Naive thymus-derived CD4-positive, alpha-beta T cell (primary cell): Measurements from ENCODE around the gene NR0B2. TPM values are rescaled to one million over a fixed set of nuclear protein-coding genes. Genes with fewer than 3 reads are reported as not detected.

Experiments used
- ATAC-seq: fragments of 150-1000 bp; cut with Tn5 transposase; 2 replicates; pipeline ENCODE4 v1.10.0; 2021; ENCODE audit warnings: mild to moderate bottlenecking, moderate library complexity
- CTCF ChIA-PET: fragments of 350-600 bp; sonication (Branson Sonifier 250); formaldehyde crosslinking; loops from one replicate; lab custom pipeline; 2021; ENCODE audit warnings: antibody characterized with exemption; lab: Charles Lee
- POLR2A ChIA-PET: fragments of 350-600 bp; sonication (Branson Sonifier 250); formaldehyde crosslinking; loops from one replicate; lab custom pipeline; 2021; ENCODE audit warnings: antibody characterized with exemption, inconsistent platforms; lab: Charles Lee
- DNase-seq, 9 donors: peaks; one replicate each; pipeline versions ENCODE4 v3.0.0 to v3.0.0-alpha.2; 2020 to 2022; ENCODE audit warnings: mixed read lengths in 1 of 9
- H3K27ac ChIP-seq: one replicate; pipeline ENCODE4 v1.7.0; 2013; ENCODE audit warnings: mild to moderate bottlenecking, low read depth, low read length, moderate library complexity
- H3K27me3 ChIP-seq, 2 donors: one replicate each; pipeline ENCODE4 v1.7.0; 2013; ENCODE audit warnings: low read length in 2 of 2, mild to moderate bottlenecking in 2 of 2, moderate library complexity in 2 of 2; ENCODE audit not compliant: control insufficient read depth in 2 of 2, insufficient read depth in 2 of 2
- H3K36me3 ChIP-seq, 3 experiments: 1 replicate in 2 of 3; 2 replicates in 1 of 3; pipeline ENCODE4 v1.7.0; 2013; ENCODE audit warnings: low read length in 3 of 3, mild to moderate bottlenecking in 3 of 3, moderate library complexity in 1 of 3; ENCODE audit not compliant: insufficient read depth in 3 of 3, control insufficient read depth in 2 of 3
- H3K4me1 ChIP-seq, 2 donors: one replicate each; pipeline ENCODE4 v1.7.0; 2013; ENCODE audit warnings: low read length in 2 of 2, mild to moderate bottlenecking in 2 of 2, moderate library complexity in 1 of 2; ENCODE audit not compliant: control insufficient read depth in 2 of 2, insufficient read depth in 2 of 2
- H3K4me3 ChIP-seq: 2 replicates; pipeline ENCODE4 v1.7.0; 2013; ENCODE audit warnings: mild to moderate bottlenecking, low read length
- H3K9me3 ChIP-seq, 3 experiments: 1 replicate in 2 of 3; 2 replicates in 1 of 3; pipeline ENCODE4 v1.7.0; 2013; ENCODE audit warnings: low read length in 3 of 3; ENCODE audit not compliant: control insufficient read depth in 2 of 3
- H3K27ac Mint-ChIP-seq, 9 donors: one replicate each; pipeline ENCODE4 v1.8.0; 2020 to 2022; ENCODE audit warnings: mixed read lengths in 9 of 9, mild to moderate bottlenecking in 8 of 9, moderate library complexity in 5 of 9, inconsistent platforms in 2 of 9
- H3K27me3 Mint-ChIP-seq, 5 donors: one replicate each; pipeline ENCODE4 v1.8.0; 2021 to 2022; ENCODE audit warnings: mixed read lengths in 5 of 5, mild to moderate bottlenecking in 1 of 5
- H3K36me3 Mint-ChIP-seq, 5 donors: one replicate each; pipeline ENCODE4 v1.8.0; 2020 to 2022; ENCODE audit warnings: mixed read lengths in 5 of 5, mild to moderate bottlenecking in 3 of 5, inconsistent platforms in 1 of 5
- H3K4me1 Mint-ChIP-seq, 7 donors: one replicate each; pipeline ENCODE4 v1.8.0; 2020 to 2022; ENCODE audit warnings: mixed read lengths in 7 of 7, mild to moderate bottlenecking in 3 of 7, inconsistent platforms in 1 of 7
- H3K4me3 Mint-ChIP-seq, 10 donors: one replicate each; pipeline ENCODE4 v1.8.0; 2020 to 2022; ENCODE audit warnings: mild to moderate bottlenecking in 10 of 10, mixed read lengths in 10 of 10, moderate library complexity in 6 of 10, inconsistent platforms in 2 of 10
- H3K9me3 Mint-ChIP-seq, 11 donors: one replicate each; pipeline ENCODE4 v1.8.0; 2020 to 2022; ENCODE audit warnings: mixed read lengths in 11 of 11, mild to moderate bottlenecking in 4 of 11, inconsistent platforms in 1 of 11, moderate library complexity in 1 of 11
- intact Hi-C, 2 donors: fragments of 100-400 bp; cut with micrococcal nuclease; formaldehyde crosslinking; loops; one replicate each; pipeline ENCODE4 v1.15.1; 2023
- polyA plus RNA-seq, 2 donors: library from polyadenylated mRNA; unstranded; fragments of 300-500 nt; fragmentation: Illumina TruSeq; gene quantifications; one replicate each; pipeline ENCODE4 v1.2.3, GENCODE V29; 2021
- total RNA-seq, 6 experiments: library from RNA in 5 of 6; stranded (reverse) in 5 of 6; gene quantifications; 1 replicate in 5 of 6; 2 replicates in 1 of 6; pipeline ENCODE4 v1.2.3 and lab custom pipeline; 2021 to 2026

NR0B2 gene, protein sequence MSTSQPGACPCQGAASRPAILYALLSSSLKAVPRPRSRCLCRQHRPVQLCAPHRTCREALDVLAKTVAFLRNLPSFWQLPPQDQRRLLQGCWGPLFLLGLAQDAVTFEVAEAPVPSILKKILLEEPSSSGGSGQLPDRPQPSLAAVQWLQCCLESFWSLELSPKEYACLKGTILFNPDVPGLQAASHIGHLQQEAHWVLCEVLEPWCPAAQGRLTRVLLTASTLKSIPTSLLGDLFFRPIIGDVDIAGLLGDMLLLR
- total RNA-seq = not detected
- polyA plus RNA-seq = not detected
- total RNA-seq (lab: John Stamatoyannopoulos, UW) = not detected

- CTCF ChIA-PET = no interaction called here
- Mint-ChIP-seq H3K4me3 (no peak within 1 kb of the TSS), H3K27me3 (peaks cover 0 to 6% (median 0%) of the 10 kb centered on the region in 5 donors)
Observed at GRCh38 chr1:26913754-26914619, at the start of gene NR0B2. NR0B2 (minus strand) TSS chr1:26913975; CDS start chr1:26913940, 35 bp downstream.

DNA sequence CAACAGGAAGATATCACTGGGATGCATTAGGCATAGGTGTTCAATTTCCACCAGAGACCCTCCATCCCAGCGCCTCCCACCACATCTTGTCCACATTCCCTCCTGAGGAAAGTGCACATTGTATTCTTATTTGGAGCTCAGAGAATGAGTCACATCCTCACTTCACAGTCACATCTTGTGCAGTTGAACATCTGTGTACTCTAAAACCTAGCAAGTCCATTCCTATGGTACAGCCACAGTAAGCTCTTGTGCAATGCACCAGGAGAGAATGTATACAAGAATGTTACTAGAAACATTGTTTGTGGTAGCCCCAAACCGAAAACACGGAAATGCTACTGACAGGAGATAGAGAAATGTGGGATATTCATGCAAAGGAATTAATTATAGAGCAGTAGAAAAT, 48.1 kb upstream of the NR0B2 start:
- H3K27ac ChIP-seq = no peak overlapping the region
- Mint-ChIP-seq H3K4me3 (peak overlapping the region in 1 of 10 donors; percentile 13), H3K27me3 (peaks cover 12 to 69% (median 29%) of the 10 kb centered on the region in 5 donors), H3K9me3 (no peaks in the 10 kb centered on the region), H3K4me1 (peaks cover 4 to 11% (median 5%) of the 10 kb centered on the region in 7 donors), H3K27ac (no peak overlapping the region), H3K36me3 (peaks cover 0 to 4% (median 0%) of the 10 kb centered on the region in 5 donors)
- no peaks in the 10 kb centered on the region for H3K9me3 ChIP-seq
- ChIA-PET CTCF (interaction anchor here (0.5 kb wide), 1 partner anchor 725 kb away, joined by 3 read pairs; no protein-coding TSS in a partner anchor), POLR2A (no interaction called here)
- DNase-seq (no peak), ATAC-seq (no peak)
- intact Hi-C loops = loop anchor here in 1 of 2 donors (1.0 kb wide), 1 partner anchor 35 kb away; no protein-coding TSS in a partner anchor
- H3K4me1 ChIP-seq = peaks cover 6 to 8% of the 10 kb centered on the region in 2 donors
- no peak overlapping the region for H3K4me3 ChIP-seq
- no peaks in the 10 kb centered on the region for H3K27me3 ChIP-seq
- H3K36me3 ChIP-seq = no peaks in the 10 kb centered on the region

More at GRCh38 chr1:26913754-26914619, at the start of gene NR0B2:
- H3K9me3 ChIP-seq = no peaks in the 10 kb centered on the region
- ATAC-seq (no peak), DNase-seq (no peak)
- no peaks in the 10 kb centered on the region for H3K36me3 Mint-ChIP-seq
- no peaks in the 10 kb centered on the region for H3K27me3 ChIP-seq
- no peak within 1 kb of the TSS for H3K27ac ChIP-seq
- POLR2A ChIA-PET = interaction anchor here (1.0 to 1.3 kb wide), 2 partner anchors 13 kb away, joined by 3 read pairs; partner anchors contain the start of gene GPATCH3
- intact Hi-C loops = no loop called here
- no peaks in the 10 kb centered on the region for H3K9me3 Mint-ChIP-seq
- no peaks in the 10 kb centered on the region for H3K4me1 Mint-ChIP-seq
- no peaks in the 10 kb centered on the region for H3K36me3 ChIP-seq
- no peaks in the 10 kb centered on the region for H3K4me1 ChIP-seq
- no peak within 1 kb of the TSS for H3K27ac Mint-ChIP-seq
- H3K4me3 ChIP-seq = no peak within 1 kb of the TSS

DNA sequence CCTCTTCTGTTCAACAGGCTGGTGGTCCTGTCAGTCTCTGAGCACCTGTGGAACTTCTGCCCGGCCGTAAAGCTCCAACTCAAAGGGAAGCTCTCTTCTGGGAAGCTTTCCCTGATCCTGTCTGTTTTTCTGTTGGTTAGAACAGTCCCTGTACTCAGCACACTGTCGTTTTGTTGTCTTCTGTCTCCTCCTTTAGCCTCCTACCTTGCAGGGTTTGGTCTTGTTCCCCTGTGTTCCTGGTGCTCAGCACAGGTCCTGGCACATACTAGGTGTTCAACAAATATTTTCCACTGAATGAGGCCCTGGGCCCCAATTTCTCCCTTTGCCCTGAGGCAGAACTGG, 46.8 kb upstream of the NR0B2 start:
- Histone ChIP-seq H3K36me3 (no peaks in the 10 kb centered on the region), H3K4me3 (peak overlapping the region; percentile 61), H3K4me1 (peaks cover 6 to 8% of the 10 kb centered on the region in 2 donors), H3K9me3 (no peaks in the 10 kb centered on the region), H3K27me3 (peaks cover 0 to 6% of the 10 kb centered on the region in 2 donors), H3K27ac (no peak overlapping the region)
- no peak for DNase-seq
- peaks cover 0 to 11% (median 9%) of the 10 kb centered on the region in 5 donors for H3K36me3 Mint-ChIP-seq
- ChIA-PET POLR2A (interaction anchor here (0.6 to 0.9 kb wide), 3 partner anchors 70 to 794 kb away, joined by 3 to 4 read pairs (median 3); partner anchors contain the start of gene GPN2), CTCF (interaction anchor here (0.7 kb wide), 1 partner anchor 22 kb away, joined by 3 read pairs; no protein-coding TSS in a partner anchor)
- peaks cover 4 to 11% (median 5%) of the 10 kb centered on the region in 7 donors for H3K4me1 Mint-ChIP-seq
- no peak for ATAC-seq
- peaks cover 0 to 3% (median 0%) of the 10 kb centered on the region in 11 donors for H3K9me3 Mint-ChIP-seq
- peaks cover 8 to 73% (median 21%) of the 10 kb centered on the region in 5 donors for H3K27me3 Mint-ChIP-seq
- peak overlapping the region in 7 of 9 donors; percentile 38 to 83 (median 67) for H3K27ac Mint-ChIP-seq
- peak overlapping the region; percentile 74 to 90 (median 84) for H3K4me3 Mint-ChIP-seq
- intact Hi-C loops = no loop called here

- Mint-ChIP-seq H3K27me3 (peaks cover 8 to 76% (median 18%) of the 10 kb centered on the region in 5 donors), H3K36me3 (peaks cover 0 to 15% (median 9%) of the 10 kb centered on the region in 5 donors), H3K4me3 (peak within 1 kb of the TSS; percentile 74 to 90 (median 84)), H3K4me1 (peaks cover 5 to 11% (median 6%) of the 10 kb centered on the region in 7 donors), H3K9me3 (peaks cover 0 to 3% (median 0%) of the 10 kb centered on the region in 11 donors), H3K27ac (peak within 1 kb of the TSS in 7 of 9 donors; percentile 38 to 83 (median 67))
- ChIA-PET CTCF (interaction anchor here (0.7 kb wide), 1 partner anchor 22 kb away, joined by 3 read pairs; no protein-coding TSS in a partner anchor), POLR2A (interaction anchor here (0.5 to 0.9 kb wide), 3 partner anchors 70 to 183 kb away, joined by 3 to 4 read pairs (median 3); partner anchors contain the start of gene GPN2)
- H3K27me3 ChIP-seq = peaks cover 0 to 6% of the 10 kb centered on the region in 2 donors
- no peaks in the 10 kb centered on the region for H3K36me3 ChIP-seq
- peak within 1 kb of the TSS; percentile 61 for H3K4me3 ChIP-seq
- H3K27ac ChIP-seq = no peak within 1 kb of the TSS
- intact Hi-C loops = no loop called here
- H3K9me3 ChIP-seq = no peaks in the 10 kb centered on the region
- H3K4me1 ChIP-seq = peaks cover 6 to 8% of the 10 kb centered on the region in 2 donors
- DNase-seq (peak; percentile 25 to 65 (median 63)), ATAC-seq (peak; percentile 93)
Observed at GRCh38 chr1:26959722-26960624, 46.2 kb upstream of the NR0B2 start, which contains the start of gene KDF1. KDF1 (minus strand) TSS chr1:26960468; CDS start chr1:26952380, 8,088 bp downstream.

- peaks cover 0 to 3% (median 0%) of the 10 kb centered on the region in 11 donors for H3K9me3 Mint-ChIP-seq
- no peak overlapping the region for H3K27ac Mint-ChIP-seq
- H3K27me3 ChIP-seq = peaks cover 0 to 6% of the 10 kb centered on the region in 2 donors
- CTCF ChIA-PET = no interaction called here
- H3K4me1 ChIP-seq = peaks cover 6 to 8% of the 10 kb centered on the region in 2 donors
- DNase-seq (no peak), ATAC-seq (no peak)
- peak overlapping the region; percentile 61 for H3K4me3 ChIP-seq
- H3K4me1 Mint-ChIP-seq = peaks cover 5 to 11% (median 6%) of the 10 kb centered on the region in 7 donors
- H3K27me3 Mint-ChIP-seq = peaks cover 6 to 69% (median 16%) of the 10 kb centered on the region in 5 donors
- no peaks in the 10 kb centered on the region for H3K36me3 ChIP-seq
- H3K27ac ChIP-seq = no peak overlapping the region
- H3K36me3 Mint-ChIP-seq = peaks cover 0 to 15% (median 9%) of the 10 kb centered on the region in 5 donors
- no peaks in the 10 kb centered on the region for H3K9me3 ChIP-seq
- peak overlapping the region; percentile 29 to 89 (median 57) for H3K4me3 Mint-ChIP-seq
- intact Hi-C loops = no loop called here
- POLR2A ChIA-PET = no interaction called here
Observed at GRCh38 chr1:26959270-26959669, 45.5 kb upstream of the NR0B2 start.
